AG20443 (cell line): ENCODE measurements around the gene SLC43A2.

Source experiments
- DNase-seq: peaks from one replicate; pipeline ENCODE4 v3.0.0; 2012; ENCODE audit warnings: low spot score, mixed read lengths

Gene SLC43A2

GRCh38 chr17:1623057-1623630, 5.5 kb downstream of the SLC43A2 start:
- no peak for DNase-seq

GRCh38 chr17:1621273-1621954, 7.2 kb downstream of the SLC43A2 start:
- DNase-seq = no peak

GRCh38 chr17:1620486-1620885, 8.1 kb downstream of the SLC43A2 start:
- no peak for DNase-seq

GRCh38 chr17:1617620-1618174, 10.9 kb downstream of the SLC43A2 start:
- peak; percentile 85 for DNase-seq

DNA sequence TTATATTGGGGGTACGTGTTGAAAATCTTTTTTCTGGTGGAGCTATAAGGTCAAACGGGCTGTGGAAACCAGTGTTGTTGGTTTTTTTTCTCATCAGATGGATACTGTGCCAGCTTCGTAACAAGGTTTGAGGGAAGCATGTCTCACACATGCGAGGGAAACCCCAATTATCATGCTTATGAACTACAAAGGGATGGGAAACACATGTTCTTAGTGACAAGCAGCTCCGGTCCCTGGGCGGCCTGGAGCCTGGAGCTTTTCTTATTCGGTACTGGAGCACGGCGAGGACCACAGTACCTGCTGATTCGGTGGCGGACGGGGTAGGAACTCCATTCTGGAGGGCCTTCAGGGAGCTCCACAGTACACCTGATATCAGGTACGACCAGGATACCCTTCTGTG, 12.5 kb downstream of the SLC43A2 start:
- no peak for DNase-seq

DNA sequence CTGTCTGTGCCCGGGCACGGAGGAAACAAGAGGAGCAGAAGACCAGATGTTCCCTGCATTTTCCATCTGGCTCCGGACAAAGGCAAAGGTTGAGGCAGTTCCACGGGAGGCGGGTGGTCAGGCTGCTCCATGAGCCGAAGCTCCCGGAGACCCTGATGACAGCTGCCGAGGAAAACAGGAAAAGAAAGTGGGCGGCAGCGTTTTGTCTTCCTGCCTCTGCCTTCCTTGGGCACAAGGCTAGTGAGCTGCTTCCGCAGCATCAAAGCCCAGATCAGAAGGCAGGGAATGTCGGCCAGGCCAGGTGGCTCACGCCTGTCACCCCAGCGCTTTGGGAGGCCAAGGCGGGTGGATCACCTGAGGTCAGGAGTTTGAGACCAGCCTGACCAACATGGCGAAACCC, 16.2 kb downstream of the SLC43A2 start:
- DNase-seq = no peak

DNA sequence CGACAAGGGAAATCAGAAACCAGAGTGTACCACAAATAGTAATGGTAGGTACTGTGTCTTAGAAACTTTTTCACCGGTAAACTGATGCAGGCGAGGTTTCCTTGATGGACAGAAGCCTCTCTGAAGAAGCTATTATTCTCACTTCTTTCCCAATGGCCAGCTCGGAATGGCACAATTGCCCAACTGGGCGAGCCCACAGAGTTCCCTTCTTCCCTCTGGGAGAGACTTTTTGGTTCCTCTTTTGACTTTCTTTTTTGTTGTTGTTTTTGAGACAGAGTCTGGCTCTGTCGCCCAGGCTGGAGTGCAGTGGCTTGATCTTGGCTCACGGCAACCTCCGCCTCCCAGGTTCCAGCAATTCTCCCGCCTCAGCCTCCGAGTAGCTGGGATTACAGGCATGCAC, 16.9 kb downstream of the SLC43A2 start:
- DNase-seq = no peak

GRCh38 chr17:1608676-1609075, 20.0 kb downstream of the SLC43A2 start:
- no peak for DNase-seq

DNA sequence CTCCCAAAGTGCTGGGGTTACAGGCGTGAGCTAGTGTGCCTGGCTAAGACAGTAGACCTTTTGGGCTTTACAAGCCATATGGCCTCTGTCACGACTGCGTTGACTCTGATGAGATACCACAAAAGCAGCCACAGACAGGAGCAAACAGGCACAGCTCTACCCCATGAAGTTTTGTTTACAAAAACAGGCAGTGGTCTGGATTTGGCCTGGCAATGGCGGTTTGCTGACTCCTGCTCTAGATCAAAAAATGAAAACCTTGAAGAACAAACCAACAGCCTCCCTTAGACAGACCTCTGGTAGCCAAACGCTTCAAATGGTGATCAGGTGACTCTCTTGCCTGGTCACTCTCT, 20.7 kb downstream of the SLC43A2 start:
- no peak for DNase-seq

GRCh38 chr17:1606352-1606985, 22.2 kb downstream of the SLC43A2 start:
- no peak for DNase-seq

DNA sequence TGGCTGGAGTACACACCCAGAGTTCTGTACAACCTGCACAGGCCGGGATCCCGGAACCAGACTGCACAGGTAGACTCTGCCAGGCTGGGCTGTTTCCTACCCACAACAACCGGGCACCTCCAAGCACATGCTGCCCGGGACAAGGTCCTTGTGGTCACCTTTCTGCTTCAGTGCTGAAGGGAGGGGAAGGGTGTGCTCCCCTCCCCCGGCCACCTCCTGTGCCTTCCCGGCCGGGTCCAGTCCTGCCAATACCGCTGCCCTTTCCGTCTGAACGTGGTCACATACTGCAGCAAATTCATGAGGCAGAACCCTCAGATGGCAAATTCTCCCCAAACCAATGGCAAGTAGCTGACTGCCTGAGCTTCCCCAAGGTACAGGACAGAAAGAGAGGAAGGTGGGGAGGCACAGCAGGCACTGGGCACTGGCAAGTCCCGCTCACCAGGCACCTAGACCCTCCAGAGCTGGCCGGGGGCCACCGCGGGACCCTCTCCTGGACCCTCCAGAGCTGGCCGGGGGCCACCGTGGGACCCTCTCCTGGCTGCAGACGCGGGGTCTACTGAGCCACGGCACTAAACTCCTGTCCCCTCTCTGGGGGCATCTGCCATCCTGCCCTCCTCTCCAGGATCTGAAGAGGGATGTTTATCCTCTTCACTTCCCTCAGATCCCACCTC, 22.8 kb downstream of the SLC43A2 start:
- no peak for DNase-seq

DNA sequence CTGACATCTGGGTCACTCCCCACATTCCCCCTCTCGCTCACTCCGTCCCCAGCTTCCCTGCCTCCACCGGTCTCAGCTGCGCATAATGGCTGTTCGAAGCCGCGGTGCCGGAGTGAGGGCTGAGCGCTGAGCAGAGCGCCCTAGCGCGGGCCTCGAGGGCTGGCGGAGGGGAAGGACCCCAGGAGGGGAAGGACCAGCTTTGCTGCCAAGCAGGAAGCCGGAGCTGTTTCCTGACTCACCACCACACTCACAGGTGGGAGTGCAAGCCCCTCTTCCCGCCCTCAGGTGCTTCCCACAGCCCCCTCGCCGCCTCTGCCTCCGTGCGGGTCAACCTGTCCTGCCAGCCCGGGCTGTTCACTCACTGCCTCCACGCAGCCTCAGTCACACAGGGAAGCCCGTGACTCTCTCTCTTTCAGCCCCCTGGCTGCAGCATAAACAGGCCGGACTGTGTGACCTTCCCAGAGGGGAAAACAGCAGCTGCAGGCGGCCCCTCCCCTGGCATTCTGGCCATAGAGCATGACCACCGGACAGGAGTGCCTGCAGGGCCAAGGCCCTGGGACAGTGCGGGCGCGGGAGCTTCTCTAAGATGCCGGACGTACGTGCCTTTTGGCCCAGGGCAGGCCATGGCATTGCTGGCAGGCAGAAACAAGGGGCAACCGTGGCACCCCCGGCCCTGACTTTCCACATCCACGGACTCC, 23.7 kb downstream of the SLC43A2 start:
- DNase-seq = no peak

GRCh38 chr17:1601571-1601970, 27.1 kb downstream of the SLC43A2 start:
- no peak for DNase-seq

- no peak for DNase-seq
Measured at GRCh38 chr17:1598399-1599095, 30.1 kb downstream of the SLC43A2 start.

DNA sequence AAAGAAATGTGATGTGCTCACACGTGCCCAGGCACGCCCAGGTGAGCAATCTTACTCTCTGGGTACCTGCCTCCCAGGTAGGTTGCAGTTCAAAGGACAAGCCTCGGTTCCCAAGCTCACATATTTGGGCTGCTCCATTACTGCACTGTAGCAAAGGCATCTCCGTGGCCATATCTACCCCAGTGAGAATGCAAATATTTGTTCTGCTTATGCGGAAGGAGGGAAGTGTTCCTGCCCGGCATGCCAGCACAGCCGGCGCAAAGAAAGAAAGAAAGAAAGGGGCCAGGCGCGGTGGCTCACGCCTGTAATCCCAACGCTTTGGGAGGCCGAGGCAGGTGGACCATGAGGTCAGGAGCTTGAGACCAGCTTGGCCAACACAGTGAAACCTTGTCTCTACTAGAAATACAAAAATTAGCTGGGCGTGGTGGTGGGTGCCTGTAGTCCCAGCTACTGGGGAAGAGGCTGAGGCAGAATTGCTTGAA, 30.7 kb downstream of the SLC43A2 start:
- no peak for DNase-seq

DNA sequence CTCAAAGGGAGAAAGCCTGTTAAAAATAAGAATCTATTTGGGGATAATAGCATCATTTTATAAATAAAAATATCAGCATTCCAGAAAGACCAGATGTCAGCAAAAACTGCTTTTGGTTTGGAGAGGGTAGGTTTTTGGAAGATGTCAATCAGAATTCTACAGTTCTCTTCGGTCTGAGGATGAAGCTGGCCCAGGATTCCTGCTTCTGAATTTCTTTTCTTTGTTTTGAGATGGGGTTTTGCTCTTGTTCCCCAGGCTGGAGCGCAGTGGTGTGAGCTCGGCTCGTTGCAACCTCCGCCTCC, 35.1 kb downstream of the SLC43A2 start:
- no peak for DNase-seq

- DNase-seq = no peak
Measured at GRCh38 chr17:1592751-1593629, 35.6 kb downstream of the SLC43A2 start.

DNA sequence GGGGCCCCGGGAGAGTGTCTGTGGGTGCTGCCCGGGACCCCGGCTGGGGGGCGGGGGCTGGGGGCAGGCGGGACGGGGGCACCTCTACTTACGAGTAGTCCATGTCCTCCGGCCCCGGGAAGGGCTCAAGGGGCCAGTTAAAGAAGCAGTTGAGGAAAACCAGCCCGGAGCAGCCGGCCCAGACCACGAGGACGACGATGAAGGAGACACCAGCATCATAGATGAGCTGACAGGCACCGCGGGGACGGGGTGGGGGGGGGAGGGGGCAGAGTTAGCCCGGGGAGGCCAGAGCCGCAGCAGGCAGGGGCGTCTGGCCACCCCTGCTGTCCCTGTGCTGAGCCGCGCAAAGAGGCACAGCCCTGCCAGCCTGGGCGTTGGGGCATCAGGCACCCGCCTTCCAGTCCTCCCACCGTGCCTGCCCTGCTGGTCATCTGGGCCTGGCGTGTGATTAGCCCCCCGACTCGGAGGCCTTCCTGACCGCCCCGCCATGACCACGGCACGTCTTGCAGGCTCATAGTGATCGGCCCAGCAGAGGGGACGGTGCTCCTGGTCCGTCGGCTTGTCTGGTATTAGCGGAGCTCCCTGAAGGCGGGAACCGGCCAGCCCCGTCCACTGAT, 37.1 kb downstream of the SLC43A2 start:
- no peak for DNase-seq

DNA sequence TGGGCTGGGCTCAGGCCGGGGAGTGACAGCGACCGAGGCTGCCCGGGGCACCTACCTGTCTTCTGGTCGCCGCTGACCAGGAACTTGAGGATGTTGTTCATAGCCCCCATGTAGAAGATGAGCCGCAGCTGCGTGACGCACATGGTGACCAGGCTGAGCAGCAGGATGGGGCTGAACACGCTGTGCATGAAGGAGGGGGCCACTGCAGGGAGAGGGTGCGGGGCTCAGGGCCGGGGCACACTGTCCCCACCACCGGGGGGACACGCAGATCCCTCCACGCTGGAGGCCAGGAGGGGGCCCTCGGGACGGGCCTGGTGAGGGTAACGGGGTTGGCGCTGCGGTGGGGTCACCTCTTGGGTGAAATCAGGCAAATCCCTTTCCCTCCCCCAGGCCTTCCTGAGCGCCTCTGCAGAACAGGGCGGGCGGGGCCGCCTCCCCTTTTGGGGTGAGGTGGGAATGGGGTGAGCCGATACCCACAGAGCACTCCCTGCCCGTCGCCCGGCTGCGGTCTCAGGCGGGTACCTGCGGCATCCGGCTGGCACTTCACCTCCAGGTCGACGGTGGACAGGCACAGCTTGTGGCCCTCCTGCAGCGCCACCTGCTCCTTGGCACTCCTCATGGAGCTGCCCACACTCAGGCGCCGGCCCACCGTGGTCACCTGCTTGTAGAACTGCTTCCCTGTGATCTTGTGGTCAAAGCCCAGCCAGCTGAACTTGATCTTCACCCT, 37.7 kb downstream of the SLC43A2 start:
- no peak for DNase-seq
